Gastroesophageal sphincter (tissue), 3 donors: Measurements from ENCODE around the gene CMIP.

Source experiments
- CTCF ChIP-seq, 4 experiments: fragments of 200-600 bp in 2 of 4; fragments of 450-650 bp in 2 of 4; sonication (generic) in 1 of 4; IDR thresholded peaks; one replicate each; pipeline ENCODE4 v1.5.1; 2017 to 2019; ENCODE audit warnings: antibody characterized with exemption in 4 of 4, mild to moderate bottlenecking in 2 of 4, moderate library complexity in 2 of 4
- POLR2A ChIP-seq, 2 donors: fragments of 450-650 bp; IDR thresholded peaks; one replicate each; pipeline ENCODE4 v1.6.1; 2017; ENCODE audit warnings: antibody characterized with exemption in 2 of 2, mild to moderate bottlenecking in 2 of 2, moderate library complexity in 1 of 2

- TF ChIP-seq CTCF (IDR thresholded peaks at IDR 0.05) (no peak), POLR2A (IDR thresholded peaks at IDR 0.05) (no peak)
Measured at GRCh38 chr16:81710596-81710995, 266.0 kb downstream of the CMIP start.
